Left forelimb (tissue), 1 donor: Measurements from ENCODE around the gene SCD5.

Source experiments
- DNase-seq: peaks from one replicate; pipeline ENCODE4 v3.0.0-alpha.2; 2018; ENCODE audit warnings: low spot score

Gene SCD5

GRCh38 chr4:82630079-82630478 lies 168.5 kb downstream of the SCD5 start:
- no peak for DNase-seq

DNA sequence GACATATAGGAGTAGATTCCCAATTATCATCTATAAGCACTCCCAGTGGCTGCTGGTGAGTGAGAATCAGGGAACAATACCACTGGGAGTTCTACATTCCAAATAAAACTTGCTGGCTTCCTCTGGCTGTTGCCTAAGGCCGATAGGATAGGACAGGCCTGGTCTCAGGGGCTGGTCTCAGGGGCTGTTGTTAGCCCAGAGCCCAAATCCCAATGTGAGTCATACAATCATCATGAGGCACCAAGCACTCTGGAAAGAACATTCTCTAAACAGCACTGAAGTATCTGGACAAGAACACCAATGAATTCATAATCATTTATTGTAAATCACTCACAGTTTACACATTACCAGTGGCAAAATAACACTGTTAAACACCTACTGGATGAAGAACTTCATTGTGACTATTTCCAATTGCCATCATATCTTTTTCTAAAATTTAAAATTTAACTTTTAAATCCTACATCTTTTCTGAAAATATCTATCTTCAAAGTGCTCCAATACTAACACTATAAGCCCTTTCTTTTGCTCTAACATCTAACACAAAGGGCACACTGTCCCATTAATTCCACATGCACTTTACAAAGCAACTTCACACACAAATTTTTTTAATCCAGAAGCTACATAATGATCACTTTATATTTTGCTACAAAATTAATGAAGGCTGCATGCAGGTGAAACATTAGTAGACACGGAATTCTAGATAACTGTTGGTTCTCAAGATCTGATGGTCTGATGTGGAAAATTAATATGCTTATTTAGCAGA lies 169.2 kb downstream of the SCD5 start:
- DNase-seq = no peak

- DNase-seq = no peak
Measured at GRCh38 chr4:82626251-82626868, 172.2 kb downstream of the SCD5 start.

GRCh38 chr4:82624819-82625218 lies 173.8 kb downstream of the SCD5 start:
- DNase-seq = no peak

GRCh38 chr4:82623121-82623683 lies 175.4 kb downstream of the SCD5 start:
- DNase-seq = no peak

DNA sequence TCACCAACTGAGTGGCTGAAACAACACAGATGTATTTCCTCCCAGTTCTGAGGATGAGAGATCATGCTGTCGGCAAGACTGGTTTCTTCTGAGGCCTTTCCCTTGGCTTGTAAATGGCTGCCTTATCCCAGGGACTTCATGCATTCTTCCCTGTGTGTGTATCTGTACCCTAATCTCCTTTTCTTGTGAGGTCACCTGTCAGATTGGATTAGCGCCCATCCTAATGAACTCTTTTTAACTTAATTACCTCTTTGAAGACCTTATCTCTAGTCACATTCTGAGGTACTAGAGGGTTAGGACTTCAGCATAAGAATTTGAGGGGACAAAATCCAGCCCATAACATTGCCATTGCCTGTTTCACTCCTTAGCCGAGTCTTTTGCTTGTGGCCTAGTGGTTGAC lies 177.3 kb downstream of the SCD5 start:
- DNase-seq = no peak

DNA sequence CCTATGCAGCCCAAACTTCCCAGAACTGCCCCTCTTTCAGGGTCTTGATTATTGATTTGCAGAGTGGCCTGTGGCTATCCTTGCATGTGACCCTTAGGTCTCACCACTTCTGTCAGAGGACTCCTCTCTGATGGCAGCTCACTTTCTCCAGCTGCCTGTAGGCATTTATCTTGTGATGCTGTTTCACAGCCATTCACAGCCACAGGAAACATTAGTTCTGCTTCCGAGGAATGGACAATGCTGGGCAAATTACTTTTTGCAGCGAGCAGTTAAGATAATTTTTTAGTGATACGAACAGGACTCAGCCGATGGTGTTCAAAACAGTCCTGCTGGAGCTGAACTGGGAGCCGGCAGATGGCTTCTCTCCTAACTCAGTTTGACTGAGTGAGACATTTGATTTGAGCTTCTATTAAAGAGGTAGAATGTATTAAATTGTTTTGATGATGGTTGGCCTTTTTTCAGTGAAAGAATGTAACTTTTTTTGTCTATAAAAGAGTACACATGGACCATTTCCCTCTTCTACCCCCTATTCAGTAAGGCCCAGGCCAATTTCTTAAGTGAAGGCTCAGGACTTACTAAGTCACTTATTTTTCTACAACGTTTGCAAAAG lies 178.4 kb downstream of the SCD5 start:
- DNase-seq = no peak

DNA sequence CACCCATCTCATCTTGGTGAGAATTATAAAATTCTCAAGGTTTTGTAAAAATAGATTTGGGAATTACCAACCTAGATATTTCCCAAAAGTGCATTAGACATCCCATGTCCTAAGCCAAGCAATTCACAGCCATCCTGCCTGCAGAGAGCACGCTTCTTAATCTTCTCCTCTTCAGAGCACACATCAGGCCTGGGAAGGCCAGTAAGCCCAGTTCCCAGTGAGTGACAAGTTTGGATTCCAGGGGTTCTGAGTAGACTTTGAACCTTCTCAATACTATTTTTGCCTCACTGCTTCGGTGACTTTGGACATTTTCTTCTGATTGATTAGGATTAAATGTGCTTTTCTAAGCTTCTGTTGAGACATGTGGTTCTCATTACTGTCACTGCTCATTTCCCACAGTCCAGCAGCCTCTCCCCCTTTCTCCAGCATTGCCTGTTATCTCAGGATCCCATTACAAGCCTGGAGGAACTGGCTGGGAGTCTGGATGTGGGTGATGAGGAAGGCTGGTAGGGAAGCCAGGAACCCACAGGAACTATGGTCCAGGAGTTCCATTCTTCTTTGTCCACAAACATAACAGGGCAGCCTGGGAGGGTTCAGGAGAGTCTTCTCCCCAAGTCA lies 180.4 kb downstream of the SCD5 start:
- DNase-seq = no peak

DNA sequence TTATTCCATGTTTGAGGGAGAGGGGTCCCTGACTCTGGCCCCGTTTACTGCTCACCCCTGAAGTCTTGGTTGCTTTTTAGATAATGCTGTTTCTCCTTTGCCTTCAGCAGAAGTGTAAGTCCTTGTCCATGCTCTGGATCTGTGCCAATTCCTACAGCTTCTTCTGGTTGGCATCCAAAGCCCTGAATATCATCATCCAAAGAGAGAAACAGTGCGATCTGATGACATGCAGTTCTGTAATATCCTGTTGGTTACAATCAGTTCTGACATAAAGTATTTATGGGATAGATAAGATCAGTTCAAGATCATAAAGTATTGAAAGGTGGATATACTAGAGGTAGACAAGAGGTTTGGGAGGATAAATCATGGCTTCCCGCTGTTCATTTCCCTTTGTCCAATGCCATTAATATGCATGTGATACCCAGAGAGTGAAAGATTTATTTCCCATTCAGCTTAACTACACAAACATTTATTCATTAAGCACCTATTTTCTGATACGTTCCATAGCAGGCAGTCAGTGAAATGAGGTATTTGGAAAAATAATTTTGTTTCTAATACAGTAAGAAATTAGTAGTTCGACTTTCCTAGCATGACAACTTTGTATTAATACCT lies 183.7 kb downstream of the SCD5 start:
- no peak for DNase-seq

- DNase-seq = no peak
Measured at GRCh38 chr4:82613121-82613520, 185.5 kb downstream of the SCD5 start.

DNA sequence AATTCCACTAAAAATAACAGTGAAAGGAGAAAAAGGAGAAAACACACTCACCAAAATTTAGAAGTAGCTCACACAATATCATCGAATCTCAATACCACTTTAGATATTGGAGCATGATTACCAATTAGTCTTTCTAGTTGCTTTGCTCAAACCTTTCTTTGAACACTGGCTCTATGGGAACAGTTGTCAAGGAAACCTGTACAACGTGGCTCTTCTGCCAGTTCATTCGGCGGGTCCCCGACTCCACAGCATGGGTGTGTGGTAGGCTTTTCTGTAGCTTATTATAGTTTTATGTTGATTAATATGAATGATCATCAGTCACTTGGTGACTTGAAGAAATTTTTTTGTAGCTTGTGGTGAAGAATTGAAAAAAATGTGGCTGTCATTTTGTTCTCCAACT lies 186.6 kb downstream of the SCD5 start:
- DNase-seq = no peak

GRCh38 chr4:82611527-82611926 lies 187.1 kb downstream of the SCD5 start:
- DNase-seq = no peak

- no peak for DNase-seq
Measured at GRCh38 chr4:82610041-82610440, 188.6 kb downstream of the SCD5 start.

DNA sequence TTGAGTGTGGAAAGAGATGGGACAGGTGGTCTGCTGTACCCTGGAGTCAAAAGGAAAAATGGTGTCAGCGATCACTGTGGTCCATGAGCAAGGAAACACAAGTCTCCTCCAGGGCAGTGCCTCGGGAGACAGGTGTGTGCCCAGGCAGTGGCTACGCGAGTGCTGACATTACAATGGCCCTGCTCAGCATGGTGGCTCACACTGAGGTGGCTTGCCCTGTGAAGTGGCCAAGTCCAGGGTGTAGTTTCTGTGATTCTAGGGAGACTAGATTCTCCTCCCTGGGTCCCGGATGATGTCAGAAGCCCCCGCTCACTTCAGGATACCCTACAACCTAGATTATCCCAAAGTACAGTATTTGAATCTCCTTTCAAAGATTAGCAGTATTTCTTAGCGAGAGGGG lies 192.0 kb downstream of the SCD5 start:
- DNase-seq = no peak

DNA sequence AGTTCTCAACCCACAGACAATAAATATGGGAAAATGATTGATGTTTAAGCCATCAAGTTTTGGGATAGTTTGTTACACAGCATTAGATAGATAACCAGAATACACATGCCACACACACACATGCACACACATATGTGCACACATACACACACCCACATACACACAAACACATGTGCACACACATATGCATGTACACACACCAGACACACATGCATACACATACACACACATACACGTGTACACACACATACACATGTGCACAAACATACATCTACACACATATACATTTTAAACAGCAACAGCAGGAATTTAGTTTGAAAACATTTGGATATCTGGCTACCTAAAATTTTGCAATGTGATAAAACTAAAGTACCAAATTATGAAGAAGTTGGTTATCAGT lies 194.1 kb downstream of the SCD5 start:
- no peak for DNase-seq

DNA sequence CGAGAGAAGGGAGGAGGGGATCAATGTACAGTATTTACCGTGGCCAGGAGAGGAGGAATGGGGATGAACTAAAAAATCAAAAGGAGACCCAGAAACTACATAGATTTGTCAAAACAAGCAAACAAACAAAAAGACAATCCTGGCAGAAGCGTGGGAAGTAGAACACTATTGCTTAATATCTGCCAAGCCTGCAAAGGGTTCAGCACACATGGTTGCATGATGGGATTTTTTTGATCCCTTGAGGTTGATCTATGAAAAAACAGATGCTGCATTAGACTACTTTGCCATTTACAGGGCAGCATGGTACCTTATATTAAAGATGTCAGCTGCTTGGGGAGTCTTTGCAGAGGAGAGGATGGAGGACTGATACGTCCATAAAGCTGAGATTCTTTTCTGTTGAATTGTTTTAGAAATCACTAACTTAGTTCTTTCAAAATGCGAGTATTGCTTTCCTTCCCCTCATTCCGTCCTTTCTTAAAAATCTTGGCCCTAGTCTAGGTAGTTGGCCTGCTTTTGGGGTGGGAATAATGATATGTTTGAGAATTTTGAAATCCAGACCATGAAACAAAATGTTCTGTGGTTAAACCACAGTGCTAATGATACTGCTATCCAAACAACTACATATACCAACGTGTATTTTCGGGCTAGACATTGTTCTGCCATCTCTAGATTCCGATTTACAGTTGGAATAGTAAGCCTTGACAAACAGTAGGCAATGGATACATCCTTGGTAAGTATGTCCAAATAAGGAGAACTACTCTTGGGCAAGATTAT lies 197.2 kb downstream of the SCD5 start:
- no peak for DNase-seq

DNA sequence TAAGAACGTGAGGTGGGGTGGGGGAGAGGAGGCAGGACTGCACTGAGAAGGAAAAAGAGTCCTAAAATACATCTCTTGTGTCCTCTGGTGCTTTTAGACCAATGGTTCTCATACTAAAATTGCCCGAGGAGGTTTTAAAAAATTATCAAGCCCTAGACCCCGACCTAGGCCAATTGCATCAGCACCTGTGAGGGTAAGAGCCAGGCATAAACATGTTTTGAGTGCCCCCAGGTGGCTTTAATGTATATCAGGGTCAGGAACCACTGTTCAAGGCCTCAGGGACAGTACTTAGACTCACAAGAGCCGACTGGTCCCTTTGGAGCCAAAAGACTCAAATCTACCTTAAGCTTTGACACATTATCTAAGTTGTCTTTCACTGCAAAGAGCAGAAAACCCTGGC lies 199.3 kb downstream of the SCD5 start:
- DNase-seq = no peak

GRCh38 chr4:82594456-82594855 lies 204.1 kb downstream of the SCD5 start:
- DNase-seq = no peak

DNA sequence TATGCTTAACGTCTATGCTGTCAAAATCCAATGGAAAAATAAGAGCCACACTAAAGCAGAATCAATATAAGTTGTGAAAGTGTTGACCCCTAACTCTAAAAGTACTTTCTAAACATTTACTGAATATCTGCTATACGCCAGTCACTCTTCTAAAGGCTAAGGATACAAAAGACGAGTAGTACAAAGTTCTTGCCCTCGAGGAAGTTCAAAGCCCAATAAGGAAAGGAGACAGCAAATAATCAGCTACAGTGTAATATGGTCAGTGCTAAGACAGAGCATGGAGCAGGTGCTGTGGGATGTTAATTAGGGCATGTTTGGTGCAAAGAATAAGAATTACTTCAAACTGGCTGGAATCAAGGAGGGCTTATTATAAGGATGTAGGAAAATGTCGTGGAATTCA lies 205.2 kb downstream of the SCD5 start:
- DNase-seq = no peak

- no peak for DNase-seq
Measured at GRCh38 chr4:82592639-82593038, 206.0 kb downstream of the SCD5 start.

GRCh38 chr4:82591592-82591991 lies 207.0 kb downstream of the SCD5 start:
- DNase-seq = no peak

DNA sequence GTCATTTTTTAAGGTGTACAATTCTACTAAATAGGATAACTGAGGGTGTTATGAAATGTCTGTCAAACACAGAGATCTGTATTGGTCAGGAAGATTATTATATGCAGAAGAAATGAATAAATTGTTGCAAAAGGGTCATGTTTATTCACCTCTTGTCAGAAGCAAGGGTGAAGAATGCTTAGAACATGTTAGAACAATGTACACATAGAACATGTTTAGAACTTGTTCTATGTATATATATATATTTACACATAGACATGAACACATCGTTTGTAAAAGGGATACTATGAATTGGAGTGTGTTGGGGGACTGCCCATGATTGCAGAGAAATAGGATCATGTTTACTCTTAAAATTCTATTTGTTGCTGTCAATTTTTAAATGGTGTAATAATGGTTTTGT lies 208.8 kb downstream of the SCD5 start:
- no peak for DNase-seq
